Measurements from ENCODE around the gene RELA.
"Not testable (repeated sequence)": the region's sequence is repeated elsewhere in the genome, so short reads cannot be mapped to it uniquely, and the experiment has no call there.

Gene RELA

DNA sequence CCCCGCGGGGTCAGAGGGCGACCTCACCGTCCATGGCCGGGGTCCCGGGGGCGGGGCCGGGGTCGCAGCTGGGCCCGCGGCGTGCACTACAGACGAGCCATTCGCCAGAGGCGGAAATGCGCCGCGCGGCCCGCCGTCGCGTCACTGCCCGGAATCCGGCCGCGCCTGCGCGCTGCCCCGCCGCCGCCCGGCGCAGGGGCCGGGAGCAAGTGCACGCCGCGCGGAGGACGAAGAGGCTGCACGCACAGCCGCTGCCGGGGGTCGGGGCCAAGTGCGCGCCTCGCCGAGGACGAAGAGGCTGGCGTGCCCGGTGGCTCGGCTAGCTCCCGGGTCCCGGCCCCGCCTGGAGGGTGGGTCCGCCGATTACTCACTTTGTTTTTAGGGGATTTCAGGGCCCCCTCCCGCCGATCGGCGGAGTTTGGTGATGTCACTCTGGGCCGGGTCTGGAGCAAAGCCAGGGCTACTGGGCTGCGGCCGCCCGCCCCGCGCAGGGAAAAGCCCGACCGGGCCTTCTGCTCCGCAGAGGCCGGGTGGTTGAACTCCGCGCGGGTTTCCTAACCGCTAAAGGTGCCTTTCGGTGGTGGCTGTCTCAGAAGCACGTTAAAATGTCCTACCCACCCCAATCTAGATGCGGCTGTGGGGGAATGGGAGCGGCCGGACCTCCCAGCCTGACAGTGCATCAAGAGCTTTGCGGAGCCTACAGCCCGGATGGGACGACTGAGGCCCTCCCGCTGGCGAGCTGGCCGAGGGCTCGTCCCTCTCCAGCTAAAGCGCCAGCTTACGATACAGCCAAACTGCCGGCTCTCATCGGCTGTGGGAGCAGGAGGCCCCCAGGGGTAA lies at the start of gene RELA:
Gene RELA, minus strand, starts transcription at position 118 of the 840 bp plus-strand sequence. Its CDS starts 84 bp downstream, at position 34.
- no peak for DNase-seq

DNA sequence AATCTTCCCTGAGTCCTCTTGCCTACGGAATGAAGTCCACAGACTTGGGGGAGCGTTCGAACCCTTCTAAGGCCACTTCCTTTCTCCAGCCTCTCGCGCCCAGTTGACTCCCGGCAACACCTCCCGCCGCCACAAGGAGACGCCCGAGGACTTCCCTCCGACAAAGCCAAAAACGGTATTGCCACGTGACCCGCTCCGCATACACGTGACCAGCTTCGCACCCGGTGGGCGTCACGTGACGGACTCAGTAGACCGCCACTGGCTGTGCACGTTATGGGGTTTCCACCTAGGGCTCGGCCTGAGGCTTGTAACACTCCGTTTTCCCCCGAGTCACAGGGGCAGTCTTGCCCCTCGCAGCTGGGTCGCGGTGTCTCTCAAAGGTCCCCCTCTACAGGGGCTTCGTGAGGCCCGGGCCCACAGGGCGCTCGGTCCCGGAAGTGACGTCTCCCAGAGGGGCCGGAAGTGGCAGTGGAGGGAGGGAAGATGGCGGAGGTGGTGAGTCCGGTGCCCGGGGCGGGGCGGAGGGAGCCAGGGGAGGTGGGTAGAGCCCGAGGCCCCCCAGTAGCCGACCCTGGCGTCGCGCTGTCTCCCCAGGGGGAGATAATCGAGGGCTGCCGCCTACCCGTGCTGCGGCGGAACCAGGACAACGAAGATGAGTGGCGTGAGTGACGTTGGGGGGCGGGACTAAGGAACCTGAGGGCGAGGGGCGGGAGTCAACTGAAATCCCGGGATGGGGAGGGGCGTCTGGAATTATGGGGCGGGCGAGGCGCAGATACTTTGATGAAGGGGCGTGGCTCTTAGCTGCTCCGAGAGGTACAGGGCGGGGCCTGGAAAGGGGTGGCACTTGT lies 49.3 kb upstream of the RELA start, which contains the start of gene KAT5:
Gene KAT5, plus strand, starts transcription at position 468 of the 848 bp plus-strand sequence. Its CDS starts 16 bp downstream, at position 484.
- peak; percentile 81 for DNase-seq

DNA sequence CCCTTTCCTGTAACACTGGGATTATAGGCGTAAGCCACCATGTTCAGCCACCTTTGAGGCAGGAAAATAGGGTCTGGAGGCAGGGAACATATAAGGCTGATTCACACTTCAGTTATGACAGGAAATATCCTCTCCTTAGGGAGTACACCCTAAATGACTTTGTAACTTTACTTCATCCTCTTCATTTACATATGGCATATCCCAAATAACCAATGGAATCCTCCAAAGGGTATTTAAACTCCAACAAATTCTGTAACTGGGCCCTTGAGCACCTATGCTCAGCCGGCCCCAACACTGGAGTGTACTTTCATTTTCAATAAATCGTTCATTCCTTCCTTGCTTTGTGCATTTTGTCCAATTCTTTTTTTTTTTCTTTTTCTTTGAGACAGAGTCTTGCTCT lies 47.7 kb upstream of the RELA start:
- no peak for DNase-seq

DNA sequence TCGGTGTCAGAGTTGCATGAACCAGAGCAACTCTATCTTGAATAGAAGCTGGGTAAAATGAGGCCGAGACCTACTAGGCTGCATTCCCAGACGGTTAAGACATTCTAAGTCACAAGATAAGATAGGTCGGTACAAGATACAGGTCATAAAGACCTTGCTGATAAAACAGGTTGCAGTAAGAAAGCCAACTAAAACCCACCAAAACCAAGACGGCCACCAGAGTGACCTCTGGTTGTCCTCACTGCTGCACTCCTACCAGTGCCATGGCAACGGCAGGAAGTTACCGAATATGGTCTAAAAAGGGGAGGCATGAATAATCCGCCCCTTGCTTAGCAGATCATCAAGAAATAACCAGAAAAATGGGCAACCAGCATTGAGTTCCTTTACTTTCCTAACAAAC lies 46.9 kb upstream of the RELA start:
- no peak for DNase-seq

DNA sequence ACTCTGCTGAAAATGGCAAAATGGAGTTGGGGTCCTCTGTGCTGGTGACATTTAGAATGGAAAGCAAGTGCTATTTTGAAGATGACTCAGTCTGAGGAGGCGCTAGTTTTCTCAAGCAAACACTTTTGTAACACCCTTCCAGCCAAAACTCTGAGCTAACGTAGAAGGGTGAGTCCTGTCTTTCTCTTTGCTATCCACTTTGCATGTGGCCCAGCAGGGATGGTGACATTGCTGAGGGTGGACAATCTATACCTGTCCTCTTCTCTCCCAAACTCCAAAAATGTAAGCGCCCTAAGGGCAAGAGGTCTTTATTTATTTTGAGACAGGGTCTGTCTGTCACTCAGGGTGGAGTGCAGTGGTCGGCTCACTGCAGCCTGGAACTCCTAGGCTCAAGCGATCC lies 45.7 kb upstream of the RELA start:
- DNase-seq, result no peak

DNA sequence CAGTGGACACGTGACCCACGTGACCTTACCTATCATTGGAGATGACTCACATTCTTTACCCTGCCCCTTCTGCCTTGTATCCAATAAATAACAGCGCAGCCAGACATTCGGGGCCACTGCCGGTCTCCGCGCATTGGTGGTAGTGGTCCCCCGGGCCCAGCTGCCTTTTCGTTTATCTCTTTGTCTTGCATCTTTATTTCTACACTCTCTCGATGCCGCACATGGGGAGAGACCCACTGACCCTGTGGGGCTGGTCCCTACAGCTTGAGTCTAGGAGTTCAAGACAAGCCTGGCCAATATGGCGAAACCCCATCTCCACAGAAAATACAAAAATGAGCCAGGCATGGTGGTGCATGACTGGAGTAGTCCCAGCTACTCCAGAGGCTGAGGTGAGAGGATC lies 44.3 kb upstream of the RELA start:
- DNase-seq, result not testable (repeated sequence)

DNA sequence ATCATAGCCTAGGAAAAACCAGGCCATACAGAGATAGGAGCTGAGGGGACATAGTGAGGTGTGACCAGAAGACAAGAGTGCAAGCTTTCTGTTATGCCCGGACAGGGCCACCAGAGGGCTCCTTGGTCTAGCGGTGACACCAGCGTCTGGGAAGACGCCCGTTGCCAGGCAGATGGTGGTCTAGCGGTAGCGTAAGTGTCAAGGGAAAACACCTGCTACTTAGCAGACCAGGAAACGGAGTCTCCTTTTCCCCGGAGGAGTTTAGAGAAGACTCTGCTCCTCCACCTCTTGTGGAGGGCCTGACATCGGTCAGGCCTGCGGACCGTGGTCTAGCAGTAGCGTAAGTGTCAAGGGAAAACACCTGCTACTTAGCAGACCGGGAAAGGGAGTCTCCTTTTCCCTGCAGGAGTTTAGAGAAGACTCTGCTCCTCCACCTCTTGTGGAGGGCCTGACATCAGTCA lies 43.6 kb upstream of the RELA start:
- DNase-seq, result peak; percentile 37

DNA sequence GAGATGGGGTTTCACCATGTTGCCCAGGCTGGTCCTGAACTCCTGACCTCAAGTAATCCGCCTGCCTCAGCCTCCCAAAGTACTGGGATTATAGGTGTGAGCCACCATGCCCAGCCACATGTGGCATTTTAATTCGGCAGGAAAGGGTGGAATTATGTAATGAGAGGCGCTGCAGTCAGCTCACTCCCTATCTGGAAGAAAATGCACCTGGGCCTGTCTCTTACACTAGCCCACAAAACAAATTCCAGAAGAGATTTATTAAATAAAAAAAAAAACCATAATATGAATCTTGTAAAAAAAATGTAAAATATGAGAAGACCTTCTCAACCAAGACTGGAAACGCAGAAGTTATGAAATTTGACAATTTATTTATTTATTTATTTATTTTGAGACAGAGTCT lies 41.1 kb upstream of the RELA start:
- no peak for DNase-seq

DNA sequence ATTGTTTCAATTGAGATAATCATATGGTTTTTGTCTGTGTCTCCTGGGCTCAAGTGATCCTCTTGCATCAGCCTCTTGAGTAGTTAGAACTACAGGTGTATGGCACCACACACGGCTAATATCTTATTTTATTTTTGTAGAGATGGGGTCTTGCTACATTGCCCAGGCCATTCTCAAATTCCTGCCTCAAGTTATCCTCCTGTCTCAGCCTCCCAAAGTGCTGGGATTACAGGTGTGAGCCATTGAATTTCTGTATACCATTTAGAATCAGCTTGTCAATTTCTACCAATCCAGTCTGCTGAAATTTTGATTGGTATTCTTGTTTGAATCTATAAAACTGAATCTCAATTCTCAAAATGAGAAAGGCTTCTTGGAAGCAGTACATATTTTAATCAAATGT lies 39.0 kb upstream of the RELA start:
- no peak for DNase-seq

DNA sequence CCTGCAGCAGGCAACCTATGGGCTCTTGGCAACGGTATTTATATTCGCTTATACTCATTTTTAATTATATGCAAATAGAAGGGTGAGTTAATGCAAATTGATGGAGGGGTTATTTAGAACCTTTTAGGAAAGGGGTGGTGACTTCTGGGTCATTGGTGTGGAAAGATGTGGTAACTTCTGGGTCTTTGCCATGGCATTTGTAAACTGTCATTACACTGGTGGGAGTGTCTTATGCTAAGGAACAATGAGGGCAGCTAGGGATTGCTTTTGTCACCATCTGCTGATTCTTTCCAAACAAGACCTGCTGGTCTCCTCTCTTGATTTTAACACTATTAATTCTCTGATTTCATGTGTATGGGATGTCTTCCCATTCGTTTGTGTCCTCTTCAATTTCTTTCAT lies 37.7 kb upstream of the RELA start:
- DNase-seq, result no peak

DNA sequence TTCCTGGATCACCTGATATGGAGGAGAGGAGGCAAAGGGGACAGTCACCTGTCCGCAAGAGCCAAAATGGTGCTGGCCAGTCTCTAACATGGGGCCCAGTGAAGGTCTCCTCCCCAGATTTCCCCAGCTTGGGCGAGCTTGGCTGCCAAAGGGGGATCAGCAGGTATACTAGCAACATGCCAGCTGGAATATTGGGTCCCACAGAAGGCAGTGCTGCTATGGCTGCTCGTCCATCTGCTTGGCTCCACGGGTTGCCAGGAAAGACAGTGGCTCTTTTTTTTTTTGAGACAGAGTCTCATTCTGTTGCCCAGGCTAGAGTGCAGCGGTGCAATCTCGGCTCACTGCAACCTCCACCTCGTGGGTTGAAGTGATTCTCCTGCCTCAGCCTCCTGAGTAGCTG lies 36.6 kb upstream of the RELA start:
- no peak for DNase-seq

DNA sequence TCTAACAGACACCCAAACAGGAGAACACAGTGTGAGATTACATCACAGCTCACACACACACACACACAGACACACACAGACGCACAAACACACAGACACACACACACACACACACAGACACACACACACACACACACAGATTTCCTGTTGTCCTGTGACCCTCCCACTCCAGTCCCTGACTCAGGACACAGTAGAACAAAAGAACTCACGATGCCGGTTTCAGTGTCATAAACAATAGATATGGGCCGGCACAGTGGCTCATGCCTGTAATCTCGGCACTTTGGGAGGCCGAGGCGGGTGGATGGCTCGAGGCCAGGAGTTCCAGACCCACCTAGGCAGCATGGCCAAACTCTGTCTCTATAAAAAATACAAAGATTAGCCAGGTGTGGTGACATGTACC lies 35.5 kb upstream of the RELA start:
- no peak for DNase-seq

DNA sequence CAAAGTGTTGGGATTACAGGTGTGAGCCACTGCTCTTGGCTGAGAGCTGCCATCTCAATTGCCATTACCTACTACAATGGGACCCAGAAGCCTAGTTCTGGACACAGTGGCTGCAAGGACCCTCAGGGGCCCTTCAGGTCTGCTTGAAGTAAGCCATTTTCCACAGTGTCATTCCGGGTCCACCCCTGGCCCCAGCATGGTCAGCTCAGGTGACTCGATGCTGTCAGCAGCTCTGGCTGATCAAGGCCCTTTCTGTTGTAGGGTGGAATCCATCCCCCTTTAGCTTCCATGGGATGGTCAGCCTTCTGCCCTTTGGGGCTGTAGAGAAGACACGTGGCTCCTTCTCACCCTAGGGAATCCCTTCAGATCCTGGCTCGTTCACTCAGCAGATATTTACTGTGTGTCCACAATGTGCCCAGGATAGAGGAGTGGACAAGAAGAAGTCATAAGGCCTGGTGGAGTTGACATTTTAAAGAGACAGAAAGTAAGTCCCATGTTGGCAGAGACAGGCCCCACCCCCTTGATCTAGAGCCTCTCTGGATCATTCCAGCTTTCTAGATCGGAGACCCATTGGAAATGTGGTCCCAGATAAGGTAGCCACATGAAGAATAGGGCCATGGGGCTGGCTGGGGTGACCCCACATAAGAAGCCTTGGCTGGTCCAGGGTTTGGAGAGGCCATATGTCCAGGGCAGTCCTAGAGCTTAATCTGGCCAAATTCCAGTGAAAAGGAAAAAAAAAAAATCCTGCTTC lies 34.3 kb upstream of the RELA start:
- DNase-seq, result no peak

DNA sequence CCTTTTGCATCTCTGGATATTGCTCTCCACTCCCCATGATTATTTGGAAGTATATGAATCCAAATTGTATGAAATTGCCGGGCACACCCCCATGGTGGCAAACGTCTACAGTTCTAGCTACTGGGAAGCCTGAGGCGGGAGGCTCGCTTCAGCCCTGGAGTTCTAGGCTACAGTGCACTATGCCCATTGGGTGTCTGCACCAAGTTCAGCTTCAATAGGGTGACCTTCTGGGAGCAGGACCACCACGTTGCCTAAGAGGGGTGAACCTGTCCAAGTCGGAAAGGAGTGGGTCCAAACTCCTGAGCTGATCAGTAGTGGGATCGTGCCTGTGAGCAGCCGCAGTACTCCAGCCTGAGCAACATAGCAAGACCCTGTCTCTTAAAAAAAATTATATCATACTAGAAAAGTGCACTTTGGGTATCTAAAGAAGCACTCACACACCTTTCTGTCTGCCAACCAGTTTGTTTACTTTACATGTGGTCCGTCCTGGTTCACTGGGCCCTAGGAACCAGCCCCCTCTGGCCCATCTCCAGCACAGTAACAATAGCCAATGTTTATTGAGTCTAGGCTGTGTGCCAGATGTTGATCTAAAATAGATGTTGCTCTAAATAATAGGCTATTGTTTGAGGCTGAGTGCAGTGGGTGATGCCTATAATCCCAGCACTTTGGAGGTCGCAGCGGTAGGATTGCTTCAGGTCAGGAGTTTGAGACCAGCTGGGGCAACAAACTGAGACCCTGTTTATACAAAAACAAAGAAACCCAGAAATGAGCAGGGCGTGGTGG lies 32.9 kb upstream of the RELA start:
- no peak for DNase-seq

DNA sequence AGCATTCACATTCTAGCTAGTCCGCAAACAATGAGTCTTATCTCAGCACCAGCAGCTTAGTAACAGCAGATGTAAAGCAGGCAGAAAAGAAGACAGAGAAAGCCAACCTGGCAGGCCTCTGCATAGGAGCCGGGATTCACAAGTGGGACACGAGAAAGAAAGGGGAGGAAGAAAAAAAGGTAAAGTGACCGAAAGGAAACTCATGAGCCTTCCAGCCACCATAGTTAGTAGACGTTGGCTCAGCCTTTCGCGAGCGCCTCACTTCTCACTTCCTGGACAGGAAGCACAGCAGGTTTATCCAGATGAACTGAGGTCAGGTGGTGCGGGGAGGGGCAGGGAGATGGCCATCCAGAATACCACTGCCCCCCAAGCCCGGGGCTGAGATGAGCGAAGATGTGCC lies 29.7 kb upstream of the RELA start:
- no peak for DNase-seq

DNA sequence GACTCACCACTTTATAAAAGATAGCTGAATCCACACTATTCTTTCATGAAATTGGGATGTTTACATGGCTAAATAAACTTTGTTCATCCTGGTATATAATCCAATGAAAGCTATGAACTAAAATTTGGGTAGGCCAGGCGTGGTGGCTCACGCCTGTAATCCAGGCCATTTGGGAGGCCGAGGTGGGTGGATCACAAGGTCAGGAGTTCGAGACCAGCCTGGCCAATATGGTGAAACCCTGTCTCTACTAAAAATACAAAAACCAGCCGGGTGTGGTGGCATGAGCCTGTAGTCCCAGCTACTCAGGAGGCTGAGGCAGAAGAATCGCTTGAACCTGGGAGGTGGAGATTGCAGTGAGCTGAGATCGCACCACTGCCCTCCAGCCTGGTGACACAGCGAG lies 29.1 kb upstream of the RELA start:
- DNase-seq, result not testable (repeated sequence)

DNA sequence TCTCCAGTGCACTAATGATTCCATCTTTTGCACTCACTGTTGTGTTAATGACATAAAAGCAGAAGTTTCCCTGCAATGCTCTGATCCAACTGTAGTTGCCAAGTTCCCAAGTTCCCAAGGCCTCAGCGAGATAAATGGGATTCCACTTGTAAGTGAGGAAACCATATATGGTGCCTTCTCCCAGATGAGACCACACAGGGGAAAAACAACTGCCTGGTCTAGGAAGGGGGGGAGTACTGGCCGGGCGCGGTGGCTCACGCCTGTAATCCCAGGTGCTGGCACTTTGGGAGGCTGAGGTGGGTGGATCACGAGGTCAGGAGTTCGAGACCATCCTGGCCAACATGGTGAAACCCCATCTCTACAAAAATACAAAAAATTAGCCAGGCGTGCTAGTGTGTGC lies 23.3 kb upstream of the RELA start:
- DNase-seq, result no peak

DNA sequence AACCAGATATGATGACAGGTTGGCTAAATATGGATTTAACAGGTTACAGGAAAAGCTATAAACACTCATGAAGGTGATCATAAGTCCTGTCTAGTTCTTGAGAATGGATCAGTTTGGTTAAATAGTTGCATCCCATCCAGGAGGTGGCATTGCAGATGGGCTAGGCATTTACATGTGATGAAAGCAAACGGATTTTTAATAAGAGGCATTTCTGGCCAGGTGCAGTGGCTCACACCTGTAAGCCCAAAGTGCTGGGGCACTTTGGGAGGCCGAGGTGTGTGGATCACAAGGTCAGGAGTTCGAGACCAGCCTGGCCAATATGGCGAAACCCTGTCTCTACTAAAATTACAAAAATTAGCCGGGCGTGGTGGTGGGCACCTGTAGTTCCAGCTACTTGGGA lies 20.8 kb upstream of the RELA start:
- DNase-seq, result not testable (repeated sequence)

DNA sequence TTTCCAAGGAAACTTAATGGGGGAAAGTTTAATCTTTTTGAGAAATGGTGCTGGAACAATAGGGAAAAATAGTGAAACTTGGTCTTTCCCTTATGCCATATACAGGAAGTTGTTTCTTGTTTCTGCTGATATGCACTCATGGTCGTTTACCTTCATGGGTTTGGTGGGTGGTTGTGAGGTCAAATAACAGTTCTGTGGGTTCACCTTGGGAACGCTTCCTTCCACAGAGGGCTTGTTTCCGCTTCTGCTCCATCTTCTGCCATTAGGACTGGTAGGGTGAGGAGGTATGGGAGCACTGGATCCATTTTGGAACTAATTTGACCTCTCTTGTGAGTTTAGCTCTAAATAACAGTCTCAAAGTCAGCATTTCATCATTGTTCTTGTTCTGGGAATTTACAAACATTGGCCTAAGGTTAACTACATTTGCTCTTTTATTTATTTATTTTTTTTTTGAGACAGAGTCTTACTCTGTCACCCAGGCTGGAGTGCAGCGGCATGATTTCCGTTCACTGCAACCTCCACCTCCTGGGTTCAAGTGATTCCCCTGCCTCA lies 17.6 kb upstream of the RELA start:
- no peak for DNase-seq

DNA sequence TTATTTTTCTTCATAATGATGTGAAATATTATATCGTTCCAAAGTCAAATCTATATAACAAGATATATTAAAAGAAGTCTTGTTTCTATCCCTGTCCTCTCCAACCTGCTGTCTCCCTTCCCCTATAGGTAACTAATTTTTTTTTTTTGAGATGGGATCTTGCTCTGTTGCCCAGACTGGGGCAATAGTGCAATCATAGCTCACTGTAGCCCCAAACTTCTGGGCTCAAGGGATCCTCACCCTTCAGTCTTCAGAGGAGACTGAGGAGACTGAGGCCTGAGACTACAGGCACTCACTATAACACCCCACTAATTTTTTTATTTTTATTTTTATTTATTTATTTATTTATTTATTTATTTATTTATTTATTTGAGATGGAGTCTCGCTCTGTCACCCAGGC lies 10.3 kb upstream of the RELA start:
- no peak for DNase-seq

DNA sequence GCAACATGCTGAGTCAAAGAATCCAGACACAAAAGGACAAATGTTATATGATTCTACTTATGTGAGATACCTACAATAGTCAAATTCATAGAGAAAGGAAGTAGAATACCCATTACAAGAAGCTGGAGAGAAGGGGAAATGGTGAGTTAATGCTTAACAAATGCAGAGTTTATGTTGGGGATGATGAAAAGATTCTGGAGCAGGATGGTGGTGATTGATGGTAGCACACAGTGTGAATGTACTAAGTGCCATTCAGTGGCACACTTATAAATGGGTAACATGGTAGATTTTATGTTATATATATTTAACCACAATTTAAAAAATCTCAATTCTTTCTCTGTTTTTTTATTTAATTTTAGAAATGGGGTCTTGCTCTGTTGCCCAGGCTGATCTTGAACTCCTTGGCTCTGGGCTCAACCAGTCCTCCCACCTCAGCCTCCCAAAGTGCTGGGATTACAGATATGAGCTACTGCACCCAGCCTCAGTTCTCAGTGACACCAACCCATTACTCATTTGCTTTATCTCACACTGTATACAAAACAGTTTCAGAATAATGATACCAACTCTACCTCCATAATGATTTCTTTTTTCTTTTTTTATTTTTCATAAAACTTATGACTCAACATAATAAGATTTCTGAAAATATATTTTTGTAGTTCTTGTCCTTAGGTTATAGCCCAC lies 9.6 kb upstream of the RELA start:
- no peak for DNase-seq

All from NCI-H524 treated with DMSO at 0.1 percent for 48 hours (cell line).